SKM-1 (cell line): ENCODE data around the gene MXRA5.
"Not testable (repeated sequence)": the region's sequence is repeated elsewhere in the genome, so short reads cannot be mapped to it uniquely, and the experiment has no call there.

Experiments
- DNase-seq: peaks from one replicate; lab custom pipeline; 2025; ENCODE audit not compliant: unreplicated experiment; lab: John Stamatoyannopoulos, UW

The MXRA5 gene

DNA sequence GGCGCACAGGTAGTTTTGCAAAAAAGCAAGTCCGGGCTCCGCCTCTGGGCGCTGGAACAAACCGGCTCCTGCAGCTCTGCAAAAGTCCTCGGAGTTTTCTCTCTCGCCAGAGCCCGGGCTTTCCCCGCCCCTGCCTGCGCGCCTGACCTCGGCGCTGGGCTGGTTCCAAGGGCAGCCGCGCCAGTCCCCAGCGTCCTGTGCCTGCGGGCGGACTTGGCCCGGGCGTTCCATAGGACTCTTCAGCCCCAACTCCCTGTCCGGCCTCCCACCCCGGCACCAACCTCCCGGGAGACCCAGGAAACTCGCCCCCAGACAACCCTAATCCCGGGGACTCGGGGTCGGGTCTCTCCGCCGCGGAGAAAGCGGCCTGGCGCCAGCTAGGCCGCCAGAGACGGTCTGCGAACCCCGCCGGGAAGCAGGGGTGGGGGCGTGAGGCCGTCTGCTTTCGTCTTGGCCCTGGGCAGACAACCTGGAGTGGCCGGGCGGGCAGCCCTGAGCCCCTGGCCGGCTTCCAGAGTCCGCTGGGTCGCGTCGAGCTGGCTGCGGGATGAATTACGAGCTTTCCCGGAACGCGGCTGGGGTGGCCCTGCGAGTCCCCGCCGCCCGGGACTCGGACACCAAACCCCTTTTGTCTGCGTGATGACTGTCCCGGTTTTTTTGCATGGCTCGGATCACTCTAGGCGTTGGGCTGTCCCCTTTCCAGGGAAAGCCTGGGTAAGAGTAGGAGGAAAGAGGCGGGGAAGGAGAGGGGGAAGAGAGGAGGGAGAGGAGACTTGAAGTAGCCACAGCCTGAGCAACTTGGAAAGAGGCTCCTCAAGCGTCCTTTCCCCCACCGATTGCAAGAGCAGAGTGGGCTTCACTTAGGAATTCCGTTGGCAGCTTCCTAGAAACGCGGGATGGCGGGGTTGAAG lies 916 bp downstream of the MXRA5 start:
- no peak for DNase-seq

DNA sequence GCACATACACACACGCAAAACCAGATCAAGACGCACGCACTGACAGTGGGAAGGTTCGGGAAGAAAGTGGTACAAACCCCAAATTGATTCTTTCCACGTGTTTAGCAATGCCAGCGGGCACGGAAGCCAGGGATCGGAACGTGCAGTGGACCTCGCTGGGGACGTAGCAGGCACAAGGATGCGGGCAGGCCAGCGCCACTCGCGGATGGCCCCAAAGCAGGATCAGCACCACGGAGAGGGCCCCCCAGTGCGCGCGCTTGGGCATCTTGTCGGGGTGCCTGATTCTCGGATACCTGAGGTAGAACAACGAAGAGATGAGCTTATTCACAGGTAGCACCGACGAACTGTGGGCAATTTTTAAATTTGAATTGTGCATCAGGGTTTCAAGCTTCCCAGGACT lies 2.9 kb downstream of the MXRA5 start:
- not testable (repeated sequence) for DNase-seq

DNA sequence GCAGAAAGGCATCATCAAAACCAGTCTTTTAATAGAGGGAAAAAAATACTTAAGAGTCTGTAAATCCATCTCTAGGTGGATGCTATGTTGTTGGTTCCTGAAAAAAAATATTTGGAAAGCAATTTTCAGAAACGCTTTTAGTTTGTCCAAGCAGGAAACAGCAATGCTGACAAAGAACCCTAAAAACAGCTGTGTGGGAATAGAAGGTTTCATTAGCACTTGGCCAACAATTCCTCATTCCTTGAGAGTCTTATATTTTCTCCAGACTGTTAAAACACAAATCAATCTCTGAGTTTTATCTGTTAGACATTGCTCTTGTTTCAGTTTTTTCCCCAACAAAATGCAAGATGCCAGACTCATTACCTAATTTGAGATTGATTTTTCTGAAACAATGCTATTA lies 6.4 kb downstream of the MXRA5 start:
- DNase-seq: no peak

DNA sequence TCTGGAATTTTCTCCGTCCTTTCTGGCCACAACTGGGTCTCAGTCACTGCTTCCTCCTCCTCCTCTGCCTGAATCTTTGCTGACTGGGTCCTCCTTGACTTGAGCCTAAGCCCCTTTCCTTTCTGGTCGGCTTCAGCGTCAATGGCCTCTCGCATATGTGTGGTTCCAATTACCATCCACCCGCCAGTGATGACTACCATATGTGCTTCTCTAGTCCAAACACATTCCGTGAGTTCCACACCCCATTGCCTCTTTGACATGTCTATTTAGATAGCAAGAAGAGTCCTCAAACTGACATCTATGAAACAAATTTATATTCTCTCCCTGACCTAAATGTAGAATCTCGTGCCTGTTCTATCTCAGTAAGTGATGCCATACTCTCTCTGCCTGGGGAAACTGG lies 19.8 kb downstream of the MXRA5 start:
- no peak for DNase-seq

DNA sequence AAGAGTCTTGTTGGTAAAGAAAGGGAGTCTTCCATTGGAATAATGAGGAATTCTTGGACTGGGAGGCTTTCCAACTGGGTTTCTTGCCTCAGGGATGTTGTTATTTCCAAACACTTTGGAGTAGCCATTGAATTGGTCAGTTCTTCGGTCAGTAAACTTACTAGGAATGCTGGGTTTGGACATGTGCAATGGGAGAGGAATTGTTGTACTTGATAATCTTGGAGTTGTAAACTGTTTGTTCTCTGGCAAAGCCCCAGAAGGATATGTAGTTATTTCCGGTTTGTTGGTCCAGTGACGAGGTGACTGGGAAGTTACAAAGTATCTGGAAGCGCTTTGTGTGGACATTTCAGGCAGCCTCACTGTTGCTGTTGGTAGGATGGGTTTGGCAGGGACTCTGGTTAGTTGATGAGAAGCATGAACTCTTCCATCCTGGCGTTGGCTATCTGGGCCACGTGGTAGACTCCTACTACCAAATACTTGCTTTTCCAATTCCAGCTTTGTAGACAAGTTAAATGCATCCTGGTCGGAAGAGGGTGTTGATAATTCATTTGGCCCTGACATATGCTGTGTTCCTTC lies 25.9 kb downstream of the MXRA5 start:
- no peak for DNase-seq

DNA sequence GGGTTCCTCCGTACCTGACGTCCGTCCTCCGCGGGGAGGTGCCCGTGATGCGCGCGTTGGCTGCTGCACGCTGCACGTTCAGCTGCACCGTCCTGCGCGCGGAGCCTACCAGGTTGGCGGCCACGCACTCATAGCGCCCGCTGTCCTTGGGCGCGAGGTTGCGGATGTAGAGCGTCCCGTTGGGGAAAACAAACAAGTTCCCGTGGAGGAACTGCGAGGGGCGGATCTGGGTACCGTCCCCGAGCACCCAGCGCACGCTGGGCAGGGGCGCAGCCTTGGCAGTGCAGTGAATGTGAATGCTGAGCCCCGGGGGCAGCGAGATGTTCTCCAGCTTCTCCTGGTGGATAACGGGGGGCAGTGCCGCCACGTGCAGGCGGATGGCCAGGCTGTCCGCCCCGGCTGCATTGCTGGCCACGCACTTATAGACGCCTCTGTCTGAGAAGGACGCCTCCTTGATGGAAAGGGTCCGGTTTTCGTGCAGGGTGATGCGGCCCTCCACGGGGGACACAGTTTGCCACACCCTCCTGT lies 29.2 kb downstream of the MXRA5 start:
- no peak for DNase-seq

DNA sequence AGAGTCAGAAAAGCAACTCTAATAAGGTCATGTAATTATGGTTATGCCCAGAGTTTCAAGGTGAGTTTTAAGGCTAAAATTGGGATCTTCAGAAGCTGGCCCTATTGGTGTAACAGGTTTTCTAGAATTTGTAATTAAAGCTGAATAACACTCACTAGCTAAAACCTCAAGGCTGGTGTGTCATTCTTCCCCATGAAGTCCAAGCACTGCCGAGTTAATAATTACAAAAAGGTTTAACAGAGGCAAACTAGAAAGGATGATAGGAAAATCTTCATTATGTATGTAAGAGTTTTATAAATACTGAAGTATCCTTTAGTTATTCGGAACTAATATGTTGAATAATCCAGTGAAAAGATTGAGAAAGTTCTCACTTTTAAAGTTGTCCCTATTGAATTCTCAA lies 34.3 kb downstream of the MXRA5 start:
- DNase-seq: no peak

DNA sequence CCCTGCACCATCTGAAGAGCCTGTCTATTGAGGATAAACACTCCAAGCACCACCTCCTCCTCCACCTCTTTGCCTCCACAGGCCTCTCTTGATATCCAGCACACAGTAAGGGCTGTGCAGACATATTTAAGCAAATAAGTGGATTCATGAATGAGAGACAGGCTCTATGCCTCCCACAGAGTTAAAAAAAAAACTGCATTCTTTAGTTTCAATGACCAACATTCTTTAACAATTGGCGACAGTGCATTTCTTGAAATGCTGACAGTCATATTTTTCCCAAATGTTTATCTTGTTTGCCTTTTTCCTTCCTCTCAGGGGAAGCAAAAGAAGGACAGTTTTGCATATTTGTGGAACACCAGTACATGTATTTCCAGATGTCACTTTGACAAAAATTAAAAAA lies 38.6 kb downstream of the MXRA5 start:
- no peak for DNase-seq

DNA sequence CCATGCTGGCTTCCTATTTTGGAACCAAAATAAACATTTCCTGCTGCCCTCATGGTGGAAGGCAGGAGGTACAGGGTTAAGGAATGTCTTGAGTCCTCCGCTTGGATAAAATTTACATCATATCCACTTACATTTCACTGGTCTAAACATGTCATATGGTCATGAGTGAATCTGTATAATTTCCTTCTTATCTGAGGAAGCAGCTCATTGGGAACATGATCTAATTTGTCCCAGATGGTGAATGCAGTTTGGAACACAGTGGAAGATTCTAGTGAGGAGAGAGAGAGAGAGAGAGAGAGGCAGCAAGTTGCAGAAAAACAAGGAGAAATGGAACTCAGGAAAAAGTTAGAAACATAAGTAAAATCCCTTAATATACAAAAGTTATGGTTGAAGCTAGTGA lies 46.8 kb downstream of the MXRA5 start:
- DNase-seq: no peak

DNA sequence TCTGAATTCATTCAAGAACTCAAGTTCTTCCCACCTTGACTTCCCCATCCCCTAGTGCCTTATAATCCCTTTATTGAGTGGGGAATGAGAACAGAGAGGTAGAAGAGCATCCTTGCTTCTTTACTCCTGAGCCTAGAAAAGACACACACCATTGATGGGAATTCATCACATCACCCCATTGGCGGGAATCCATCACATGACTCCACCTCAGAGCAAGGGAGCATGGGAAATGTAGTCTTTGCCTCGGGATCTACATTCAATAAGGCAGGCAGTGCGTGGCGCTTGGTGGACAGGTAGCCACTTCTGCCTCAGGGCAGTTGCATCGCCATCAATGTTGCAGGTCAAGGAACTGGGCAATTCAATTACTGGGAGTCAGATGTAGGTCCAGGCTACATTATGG lies 50.7 kb downstream of the MXRA5 start:
- no peak for DNase-seq

DNA sequence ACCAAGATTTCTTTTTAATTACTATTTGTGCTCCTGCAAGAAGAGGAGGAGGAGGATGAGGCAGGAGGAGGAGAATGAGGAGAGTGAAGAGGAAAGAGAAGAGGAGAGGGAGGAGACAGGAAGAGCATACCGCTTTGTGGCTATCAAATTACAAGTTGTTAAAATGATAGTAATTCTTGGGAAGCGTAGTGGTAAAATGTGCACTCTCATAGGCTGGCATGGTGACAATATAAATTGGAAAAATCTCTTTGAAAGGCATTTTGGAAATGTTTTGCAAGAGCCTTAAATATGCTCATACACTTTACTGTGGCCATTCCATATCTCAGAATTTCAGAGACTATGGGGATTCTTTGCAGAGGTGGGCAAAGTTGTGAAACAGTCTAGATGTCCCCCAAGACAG lies 53.2 kb downstream of the MXRA5 start:
- DNase-seq: no peak

DNA sequence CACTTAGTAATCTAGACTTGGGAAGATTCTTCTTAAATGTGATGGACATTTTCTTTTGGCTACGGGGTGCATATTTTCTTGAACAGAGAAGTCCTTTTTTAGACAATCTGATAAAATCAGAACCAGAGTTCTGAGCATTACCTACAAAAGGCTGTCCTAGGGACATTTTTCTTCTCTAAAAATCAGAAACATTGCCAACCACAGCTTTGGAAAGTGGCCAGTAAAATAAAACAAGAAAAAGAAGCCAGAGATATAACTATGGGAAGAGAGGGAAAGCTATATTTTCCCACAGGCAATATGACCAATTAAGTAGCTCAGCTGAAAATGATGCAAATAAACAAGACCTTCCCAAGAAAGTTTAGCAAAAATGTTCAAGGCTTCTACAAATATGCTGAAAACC lies 55.9 kb downstream of the MXRA5 start:
- DNase-seq: no peak

DNA sequence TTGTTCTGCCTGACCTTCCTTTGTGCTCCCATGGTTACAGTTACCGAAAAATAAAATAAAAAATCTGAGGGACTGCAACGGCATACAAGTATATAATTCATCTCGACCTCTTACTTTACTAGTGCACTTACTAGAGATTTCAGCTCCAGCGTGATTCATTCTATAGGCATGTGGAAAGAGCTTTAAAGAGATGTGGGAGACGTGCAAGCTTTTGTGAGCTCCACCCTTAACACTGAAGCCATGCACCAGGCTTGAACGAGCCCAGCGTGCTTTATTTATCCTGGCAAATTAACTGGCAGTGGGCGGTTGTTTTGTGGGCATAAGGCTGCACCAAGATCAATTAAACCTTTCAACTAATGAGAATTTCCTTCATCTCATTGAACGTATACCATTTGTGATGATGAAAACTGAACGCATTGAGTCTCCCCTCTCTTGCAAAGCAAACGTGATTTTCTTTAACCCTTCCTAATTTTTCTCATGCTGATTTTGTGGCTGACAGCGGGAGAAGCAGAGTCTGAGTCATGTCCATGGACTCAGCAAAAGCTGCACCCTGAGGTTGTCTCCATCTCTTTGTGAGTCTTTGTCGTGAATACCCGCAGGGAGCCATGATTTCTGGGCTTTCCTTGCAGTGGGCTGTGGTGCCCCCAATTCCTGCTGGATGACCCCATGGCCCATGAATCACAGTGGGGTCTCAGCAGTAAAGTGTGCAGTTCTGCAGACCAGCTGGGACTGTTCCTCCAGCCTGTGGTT lies 60.1 kb downstream of the MXRA5 start:
- DNase-seq: no peak

DNA sequence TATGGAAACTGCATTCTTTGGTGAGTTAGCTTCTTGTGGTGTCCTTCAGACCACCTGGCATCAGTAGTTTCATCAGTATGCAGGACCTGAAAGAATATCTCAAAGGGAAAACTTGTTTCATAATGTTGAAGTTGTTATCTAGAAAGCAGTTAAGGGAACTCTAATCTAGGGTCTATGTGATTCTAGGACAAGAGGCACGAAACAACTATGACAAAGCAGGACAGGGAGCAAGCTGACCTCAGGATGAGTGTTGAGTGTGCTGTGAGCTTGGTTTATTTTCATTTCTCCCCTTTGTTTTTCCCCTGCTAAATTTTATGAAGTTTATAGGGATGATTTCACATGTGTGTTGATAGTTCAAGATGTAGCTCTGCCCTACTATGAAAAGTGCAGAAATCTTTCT lies 65.7 kb downstream of the MXRA5 start:
- no peak for DNase-seq

DNA sequence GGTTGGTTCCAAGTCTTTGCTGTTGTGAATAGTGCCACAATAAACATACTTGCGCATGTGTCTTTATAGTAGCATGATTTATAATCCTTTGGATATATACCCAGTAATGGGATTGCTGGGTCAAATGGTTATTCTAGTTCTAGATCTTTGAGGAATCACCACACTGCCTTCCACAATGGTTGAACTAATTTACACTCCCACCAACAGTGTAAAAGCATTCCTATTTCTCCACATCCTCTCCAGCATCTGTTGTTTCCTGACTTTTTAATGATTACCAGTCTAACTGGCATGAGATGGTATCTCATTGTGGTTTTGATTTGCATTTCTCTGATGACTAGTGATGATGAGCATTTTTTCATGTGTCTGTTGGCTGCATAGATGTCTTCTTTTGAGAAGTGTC lies 72.8 kb downstream of the MXRA5 start:
- DNase-seq: not testable (repeated sequence)

DNA sequence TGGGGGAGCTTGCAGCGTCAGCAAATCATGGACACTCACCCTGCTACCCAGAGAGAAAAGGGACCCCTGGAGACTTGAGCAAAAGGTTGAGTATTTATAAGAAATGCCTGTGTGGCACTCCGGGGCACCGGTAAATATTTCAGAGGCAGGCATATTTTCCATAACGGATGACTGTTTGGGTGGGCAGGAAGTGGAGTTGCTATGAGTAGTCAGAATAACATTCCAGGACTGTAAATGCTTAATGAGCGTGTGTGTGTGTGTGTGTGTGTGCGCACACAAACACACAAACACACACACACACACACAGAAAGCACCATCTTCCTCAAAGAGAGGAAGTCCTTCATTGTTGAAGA lies 74.6 kb downstream of the MXRA5 start:
- no peak for DNase-seq

DNA sequence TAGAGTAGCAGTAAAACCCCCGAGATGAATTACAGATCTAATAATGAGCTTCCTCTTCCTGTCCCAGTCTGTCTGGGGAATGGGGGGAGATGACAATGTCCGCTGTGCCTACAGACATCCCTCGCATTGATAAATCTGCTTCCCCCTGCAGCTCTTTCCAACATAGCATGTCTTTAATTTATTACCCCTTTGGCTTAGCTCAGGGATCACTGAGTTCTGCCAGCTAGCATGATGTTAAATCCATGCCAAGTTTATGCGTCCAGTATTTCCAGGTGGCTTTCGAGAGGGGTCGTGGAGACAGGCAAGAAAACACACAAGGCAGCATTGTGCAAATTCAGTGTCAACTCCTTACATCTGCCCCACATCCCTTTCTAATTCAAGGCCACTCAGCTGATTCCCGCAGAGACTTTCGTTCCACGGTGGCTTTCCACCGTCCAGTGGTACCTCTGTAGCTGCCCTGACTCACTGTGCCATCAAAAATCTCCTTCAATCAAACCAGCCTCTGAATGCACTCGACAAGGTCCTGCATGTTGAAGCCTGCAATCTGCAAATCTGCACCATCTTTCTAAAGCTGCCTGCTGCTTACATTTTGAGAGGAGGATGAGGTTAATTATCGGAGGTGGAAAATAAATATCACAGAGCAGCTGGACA lies 75.1 kb downstream of the MXRA5 start:
- no peak for DNase-seq

DNA sequence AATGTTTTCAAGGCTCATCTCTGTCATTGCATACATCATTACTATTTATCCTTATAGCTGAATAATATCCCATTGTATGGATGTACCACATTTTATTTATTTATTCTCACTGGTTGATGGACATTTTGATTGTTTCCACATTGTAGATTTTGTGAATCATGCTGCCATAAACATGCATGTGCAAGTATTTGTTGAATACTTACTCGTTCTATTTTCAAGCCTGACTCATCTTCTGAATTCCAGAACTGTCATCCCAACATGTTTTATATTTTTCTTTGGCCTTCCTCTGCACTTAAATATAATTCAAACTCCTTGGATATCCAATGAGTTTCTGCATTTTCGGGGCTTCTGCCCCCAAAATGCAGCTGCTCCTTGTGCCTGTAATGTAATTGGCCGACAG lies 77.6 kb downstream of the MXRA5 start:
- DNase-seq: no peak

DNA sequence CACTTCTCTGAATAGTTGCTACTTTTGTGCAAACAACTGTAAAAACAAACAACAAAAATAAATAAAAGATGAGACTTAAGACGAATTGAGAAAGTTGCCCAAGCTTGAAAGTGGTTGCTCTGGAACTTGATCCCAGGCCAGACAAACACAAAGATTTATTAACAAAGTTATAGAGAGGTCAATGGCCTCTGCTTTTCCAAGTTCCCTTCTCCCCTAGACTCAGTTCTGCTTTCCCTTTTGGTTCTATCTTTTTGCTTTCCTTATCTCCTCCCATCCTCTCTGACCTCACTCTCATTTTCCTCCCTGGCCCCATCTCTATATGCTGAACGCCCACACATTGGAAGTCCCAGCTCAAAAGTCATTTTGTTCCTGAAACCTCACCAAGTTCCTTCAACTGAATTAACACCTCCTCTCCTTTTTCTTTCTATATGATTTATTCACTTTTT lies 82.7 kb downstream of the MXRA5 start:
- no peak for DNase-seq

DNA sequence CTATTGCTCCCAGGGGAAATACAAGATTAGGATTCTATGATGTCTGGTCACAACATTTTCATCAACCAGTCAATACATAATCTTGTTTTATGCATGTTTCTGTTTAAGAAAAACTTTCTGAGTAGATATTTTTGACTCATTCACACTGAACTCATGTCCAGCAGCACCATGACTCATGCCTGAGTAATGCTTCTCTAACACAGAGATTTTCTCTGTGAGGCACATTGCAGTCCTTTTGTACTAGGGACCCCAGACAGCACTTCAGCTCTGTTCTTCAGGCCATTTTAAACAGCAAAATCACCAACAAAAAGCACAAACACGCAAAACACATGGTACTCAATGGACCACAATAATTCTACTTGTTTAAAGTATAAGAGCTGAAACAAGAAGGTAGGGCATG lies 83.6 kb downstream of the MXRA5 start:
- no peak for DNase-seq
